Prostate gland (tissue), 2 donors: Measurements from ENCODE around the gene VAPA. TPM values are rescaled to one million over a fixed set of nuclear protein-coding genes. Genes with fewer than 3 reads are reported as not detected.

ENCODE experiments used
- DNase-seq: peaks from one replicate; pipeline ENCODE4 v3.0.0-alpha.2; 2019; ENCODE audit warnings: low spot score
- H3K27ac ChIP-seq, 2 donors: fragments of 200-600 bp; sonication (generic); 2 replicates each; pipeline ENCODE4 v1.5.1; 2017 to 2019
- H3K27me3 ChIP-seq: fragments of 200-600 bp; sonication (generic); replicated peaks from 2 replicates; pipeline ENCODE4 v1.5.1; 2019; ENCODE audit not compliant: insufficient read depth
- H3K36me3 ChIP-seq, 2 donors: fragments of 200-600 bp; sonication (generic); 1 replicate in 1 of 2; 2 replicates in 1 of 2; pipeline versions ENCODE4 v1.5.1 to v1.8.1; 2017 to 2019
- H3K4me1 ChIP-seq: fragments of 200-600 bp; sonication (generic); replicated peaks from 2 replicates; pipeline ENCODE4 v1.5.1; 2019
- H3K4me3 ChIP-seq, 2 donors: fragments of 200-600 bp; sonication (generic); 2 replicates each; pipeline ENCODE4 v1.5.1; 2017 to 2019
- H3K9me3 ChIP-seq: fragments of 200-600 bp; sonication (generic); 2 replicates; pipeline ENCODE4 v1.5.1; 2017
- CTCF ChIP-seq, 4 experiments: fragments of 200-600 bp in 2 of 4; fragments of 450-650 bp in 2 of 4; sonication (generic) in 2 of 4; IDR thresholded peaks; 1 replicate in 3 of 4; 2 replicates in 1 of 4; pipeline ENCODE4 v1.5.1; 2016 to 2019; ENCODE audit warnings: antibody characterized with exemption in 4 of 4, mild to moderate bottlenecking in 2 of 4, moderate library complexity in 2 of 4
- POLR2A ChIP-seq: fragments of 450-650 bp; IDR thresholded peaks from one replicate; pipeline ENCODE4 v1.6.1; 2016; ENCODE audit warnings: antibody characterized with exemption, mild to moderate bottlenecking
- POLR2AphosphoS5 ChIP-seq: sonication (generic); formaldehyde crosslinking; IDR thresholded peaks from one replicate; pipeline ENCODE4 v1.6.1; 2017; ENCODE audit warnings: antibody characterized with exemption
- WGBS: methylation state at CpG from one replicate; pipeline ENCODE4 v1.1.5; 2018; 5-methylcytosine and 5-hydroxymethylcytosine counted together
- intact Hi-C: fragments of 100-400 bp; cut with DNase I; formaldehyde crosslinking; loops from one replicate; pipeline ENCODE4 v1.14.2; 2022
- total RNA-seq, 2 donors: library from RNA; depleted of rRNA; stranded (reverse); fragments of >200 nt; gene quantifications; one replicate each; pipeline ENCODE4 v1.1.0, GENCODE V29; 2016

Gene VAPA
- total RNA-seq, 2 donors from 2014 or later = 140 to 183 TPM

GRCh38 chr18:9933865-9934264 is 20.0 kb downstream of the VAPA start:
- no peaks in the 10 kb centered on the region for H3K27me3 ChIP-seq
- H3K4me1 ChIP-seq = no peaks in the 10 kb centered on the region
- TF ChIP-seq POLR2A (no peak), CTCF (IDR thresholded peaks at IDR 0.05) (no peak), POLR2AphosphoS5 (no peak)
- H3K4me3 ChIP-seq = no peak overlapping the region
- WGBS = 86% methylated on average over 3 of the region's 3 CpGs
- H3K27ac ChIP-seq = no peak overlapping the region
- H3K9me3 ChIP-seq = no peaks in the 10 kb centered on the region
- no peak for DNase-seq
- intact Hi-C loops = no loop called here
- no peaks in the 10 kb centered on the region for H3K36me3 ChIP-seq

GRCh38 chr18:9934274-9934673 is 20.5 kb downstream of the VAPA start:
- no peaks in the 10 kb centered on the region for H3K27me3 ChIP-seq
- H3K4me1 ChIP-seq = no peaks in the 10 kb centered on the region
- no peak for DNase-seq
- intact Hi-C loops = no loop called here
- no peaks in the 10 kb centered on the region for H3K36me3 ChIP-seq
- no peak overlapping the region for H3K27ac ChIP-seq
- H3K9me3 ChIP-seq = no peaks in the 10 kb centered on the region
- 91% methylated on average over 3 of the region's 3 CpGs for WGBS
- TF ChIP-seq POLR2AphosphoS5 (no peak), POLR2A (no peak), CTCF (IDR thresholded peaks at IDR 0.05) (no peak)
- no peak overlapping the region for H3K4me3 ChIP-seq

- no peak for DNase-seq
- H3K4me1 ChIP-seq = no peaks in the 10 kb centered on the region
- H3K27me3 ChIP-seq = no peaks in the 10 kb centered on the region
- no peak overlapping the region for H3K4me3 ChIP-seq
- intact Hi-C loops = no loop called here
- no peak overlapping the region for H3K27ac ChIP-seq
- no peaks in the 10 kb centered on the region for H3K36me3 ChIP-seq
- H3K9me3 ChIP-seq = no peaks in the 10 kb centered on the region
- TF ChIP-seq CTCF (IDR thresholded peaks at IDR 0.05) (no peak), POLR2A (no peak), POLR2AphosphoS5 (no peak)
Measured at GRCh38 chr18:9941103-9941502, 27.3 kb downstream of the VAPA start.

- no peaks in the 10 kb centered on the region for H3K36me3 ChIP-seq
- TF ChIP-seq CTCF (IDR thresholded peaks at IDR 0.05) = no peak
- no peak for TF ChIP-seq POLR2A
- TF ChIP-seq POLR2AphosphoS5 = no peak
Measured at GRCh38 chr18:9941660-9942059, 27.8 kb downstream of the VAPA start.

GRCh38 chr18:9943311-9943710 is 29.5 kb downstream of the VAPA start:
- H3K36me3 ChIP-seq = no peaks in the 10 kb centered on the region

More at GRCh38 chr18:9941660-9942059, 27.8 kb downstream of the VAPA start:
- Histone ChIP-seq H3K27ac (no peak overlapping the region), H3K9me3 (no peaks in the 10 kb centered on the region), H3K4me3 (no peak overlapping the region), H3K27me3 (no peaks in the 10 kb centered on the region), H3K4me1 (no peaks in the 10 kb centered on the region)
- intact Hi-C loops = no loop called here
- WGBS = 75% methylated on average over 1 of the region's 1 CpG
- DNase-seq = no peak

More at GRCh38 chr18:9943311-9943710, 29.5 kb downstream of the VAPA start:
- H3K4me1 ChIP-seq = no peaks in the 10 kb centered on the region
- no peak overlapping the region for H3K4me3 ChIP-seq
- H3K9me3 ChIP-seq = no peaks in the 10 kb centered on the region
- 80% methylated on average over 4 of the region's 4 CpGs for WGBS
- intact Hi-C loops = no loop called here
- no peaks in the 10 kb centered on the region for H3K27me3 ChIP-seq
- TF ChIP-seq POLR2AphosphoS5 = no peak
- TF ChIP-seq CTCF (IDR thresholded peaks at IDR 0.05) = no peak
- no peak for TF ChIP-seq POLR2A
- H3K27ac ChIP-seq = no peak overlapping the region
- no peak for DNase-seq
